Activated B cell treated with CpG ODN at 0.5 μM for 24 hours (primary cell): ENCODE results near the gene UACA. TPM values are rescaled to one million over a fixed set of nuclear protein-coding genes. Genes with fewer than 3 reads are reported as not detected.

Experiments
- ATAC-seq: fragments of 200-7000 bp; cut with Tn5 transposase; one replicate; pipeline ENCODE4 v1.10.0; 2021; ENCODE audit warnings: low read depth, mild to moderate bottlenecking, moderate library complexity
- CTCF ChIA-PET: fragments of 350-600 bp; sonication (Branson Sonifier 250); formaldehyde crosslinking; loops from one replicate; lab custom pipeline; 2021; ENCODE audit warnings: antibody characterized with exemption; lab: Charles Lee
- POLR2A ChIA-PET: fragments of 350-600 bp; sonication (Branson Sonifier 250); formaldehyde crosslinking; loops from one replicate; lab custom pipeline; 2021; ENCODE audit warnings: antibody characterized with exemption; lab: Charles Lee
- DNase-seq: peaks from one replicate; pipeline ENCODE4 v3.0.0; 2022
- H3K27ac Mint-ChIP-seq: one replicate; pipeline ENCODE4 v1.8.0; 2020; ENCODE audit warnings: mixed read lengths
- H3K27me3 Mint-ChIP-seq: one replicate; pipeline ENCODE4 v1.8.0; 2021; ENCODE audit warnings: mixed read lengths
- H3K36me3 Mint-ChIP-seq: one replicate; pipeline ENCODE4 v1.8.0; 2021; ENCODE audit warnings: low read depth, mixed read lengths
- H3K4me1 Mint-ChIP-seq: one replicate; pipeline ENCODE4 v1.8.0; 2021; ENCODE audit warnings: mixed read lengths
- H3K4me3 Mint-ChIP-seq: one replicate; pipeline ENCODE4 v1.8.0; 2020; ENCODE audit warnings: mild to moderate bottlenecking, mixed read lengths
- H3K9me3 Mint-ChIP-seq: one replicate; pipeline ENCODE4 v1.8.0; 2020; ENCODE audit warnings: mixed read lengths
- CTCF ChIP-seq: fragments of 200-600 bp; IDR thresholded peaks from one replicate; pipeline ENCODE4 v1.8.0; 2022; ENCODE audit warnings: antibody characterized with exemption, mild to moderate bottlenecking
- intact Hi-C: fragments of 100-400 bp; cut with micrococcal nuclease; formaldehyde crosslinking; loops from one replicate; pipeline ENCODE4 v1.15.1; 2024
- total RNA-seq: library from RNA; stranded (reverse); gene quantifications from 2 replicates; pipeline ENCODE4 v1.2.3, GENCODE V29; 2022

Gene UACA
- total RNA-seq, 1 donor from 2014 or later = 1.00 TPM

DNA sequence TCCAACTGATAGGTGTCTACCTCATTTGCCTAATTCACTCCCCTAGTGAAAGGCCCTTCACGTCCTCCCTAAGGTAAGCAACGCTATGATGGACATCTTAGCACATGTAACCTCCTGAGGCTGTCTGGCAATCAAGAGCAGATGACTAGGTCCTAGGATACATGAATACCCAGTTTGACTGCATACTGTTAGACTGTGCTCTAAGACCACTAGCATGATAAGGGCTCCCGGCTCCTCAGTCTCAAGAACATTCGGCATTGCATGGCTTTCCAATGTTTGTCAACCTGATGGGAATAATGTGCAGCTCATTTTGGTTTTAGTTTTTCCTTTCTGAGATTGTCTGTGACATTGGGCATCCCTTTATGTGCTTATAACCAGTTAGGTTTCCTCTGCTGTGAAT, 152.1 kb downstream of the UACA start:
- H3K4me1 Mint-ChIP-seq = no peaks in the 10 kb centered on the region
- peaks cover 28% of the 10 kb centered on the region for H3K27me3 Mint-ChIP-seq
- intact Hi-C loops = no loop called here
- ChIA-PET CTCF (no interaction called here), POLR2A (no interaction called here)
- H3K9me3 Mint-ChIP-seq = peaks cover 5% of the 10 kb centered on the region
- no peak for TF ChIP-seq CTCF
- no peak overlapping the region for H3K27ac Mint-ChIP-seq
- no peak overlapping the region for H3K4me3 Mint-ChIP-seq
- ATAC-seq = no peak
- H3K36me3 Mint-ChIP-seq = no peaks in the 10 kb centered on the region
- DNase-seq = no peak

- ChIA-PET CTCF (no interaction called here), POLR2A (no interaction called here)
- H3K4me3 Mint-ChIP-seq = no peak overlapping the region
- TF ChIP-seq CTCF = no peak
- intact Hi-C loops = no loop called here
- no peak for ATAC-seq
- DNase-seq = no peak
- no peaks in the 10 kb centered on the region for H3K4me1 Mint-ChIP-seq
- peaks cover 5% of the 10 kb centered on the region for H3K9me3 Mint-ChIP-seq
- H3K27ac Mint-ChIP-seq = no peak overlapping the region
- H3K27me3 Mint-ChIP-seq = peaks cover 24% of the 10 kb centered on the region
- H3K36me3 Mint-ChIP-seq = no peaks in the 10 kb centered on the region
Observed at GRCh38 chr15:70610541-70610940, 152.8 kb downstream of the UACA start.

GRCh38 chr15:70609889-70610288, 153.5 kb downstream of the UACA start:
- Mint-ChIP-seq H3K27ac (no peak overlapping the region), H3K36me3 (no peaks in the 10 kb centered on the region), H3K27me3 (peaks cover 17% of the 10 kb centered on the region), H3K9me3 (peaks cover 5% of the 10 kb centered on the region), H3K4me1 (no peaks in the 10 kb centered on the region), H3K4me3 (no peak overlapping the region)
- no peak for DNase-seq
- intact Hi-C loops = no loop called here
- CTCF ChIA-PET = no interaction called here
- POLR2A ChIA-PET = no interaction called here
- ATAC-seq = no peak
- TF ChIP-seq CTCF = no peak

DNA sequence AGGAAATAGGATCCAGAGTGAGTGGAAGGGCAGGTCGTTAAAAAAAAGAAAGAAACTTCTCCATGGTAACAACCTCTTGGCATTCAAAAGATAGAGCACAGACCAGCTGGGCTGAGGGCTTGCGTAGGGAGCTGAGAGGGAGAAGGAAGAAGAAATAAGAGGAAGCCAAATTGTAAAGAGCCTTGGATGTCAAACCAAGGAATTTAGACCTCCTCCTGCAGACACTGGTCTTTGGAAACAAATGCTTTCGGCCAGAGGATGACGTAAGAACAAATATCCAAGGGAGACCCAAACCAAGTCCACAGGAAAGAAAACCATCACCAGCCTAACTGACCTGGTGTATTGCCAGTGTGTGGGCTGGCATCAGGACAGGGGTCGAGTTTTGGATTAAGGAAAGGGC, 155.2 kb downstream of the UACA start:
- CTCF ChIA-PET = no interaction called here
- H3K27me3 Mint-ChIP-seq = peaks cover 7% of the 10 kb centered on the region
- DNase-seq = no peak
- H3K27ac Mint-ChIP-seq = no peak overlapping the region
- POLR2A ChIA-PET = no interaction called here
- no peaks in the 10 kb centered on the region for H3K4me1 Mint-ChIP-seq
- intact Hi-C loops = no loop called here
- no peaks in the 10 kb centered on the region for H3K36me3 Mint-ChIP-seq
- peaks cover 5% of the 10 kb centered on the region for H3K9me3 Mint-ChIP-seq
- no peak for TF ChIP-seq CTCF
- no peak for ATAC-seq
- no peak overlapping the region for H3K4me3 Mint-ChIP-seq

DNA sequence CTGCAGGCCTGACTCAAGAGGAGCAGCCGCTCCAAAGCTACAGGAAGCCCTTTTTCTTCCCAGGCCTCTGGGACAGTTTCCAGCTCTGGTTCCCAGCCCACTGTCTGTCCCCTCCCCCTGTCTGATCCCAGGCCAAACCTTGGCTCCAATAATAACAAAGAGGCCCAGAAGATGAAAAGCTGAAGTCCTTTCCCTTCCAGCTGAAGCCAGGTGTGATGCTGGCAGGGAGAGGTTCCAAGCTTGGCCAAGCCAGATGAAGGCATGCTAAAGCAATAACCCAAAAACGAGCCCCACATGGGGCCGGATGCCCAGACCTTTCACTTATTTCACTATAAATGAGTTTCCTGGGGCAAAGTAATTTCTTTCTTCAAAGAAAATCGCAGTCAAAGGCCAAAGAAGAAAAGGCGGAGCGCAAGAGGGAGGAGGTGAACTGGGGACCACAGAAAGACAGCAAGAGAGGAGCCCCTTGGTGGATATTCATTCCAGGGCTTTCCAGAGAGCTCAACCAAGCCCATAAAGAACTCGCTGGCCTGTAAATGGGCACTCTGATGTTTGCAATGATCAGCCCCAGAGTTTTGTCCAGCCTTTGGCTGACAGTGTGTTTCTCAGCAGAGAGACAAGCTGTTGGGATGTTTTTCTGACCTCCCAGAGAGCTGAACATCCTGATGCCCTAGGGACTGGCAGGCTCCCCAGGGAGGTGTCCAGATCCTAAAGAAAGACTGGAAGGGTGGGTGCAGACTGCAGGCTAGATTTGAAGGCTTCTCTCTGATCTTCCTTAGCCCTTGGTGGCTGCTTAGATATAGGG, 157.6 kb downstream of the UACA start:
- DNase-seq = no peak
- intact Hi-C loops = no loop called here
- no peak for ATAC-seq
- Mint-ChIP-seq H3K36me3 (no peaks in the 10 kb centered on the region), H3K27me3 (peaks cover 5% of the 10 kb centered on the region), H3K27ac (no peak overlapping the region), H3K4me1 (no peaks in the 10 kb centered on the region), H3K4me3 (no peak overlapping the region), H3K9me3 (no peaks in the 10 kb centered on the region)
- ChIA-PET CTCF (no interaction called here), POLR2A (no interaction called here)
- no peak for TF ChIP-seq CTCF
